Stimulated activated CD4-positive, alpha-beta T cell treated with anti-CD3 and anti-CD28 coated beads, Interleukin-15, amount 100 ng/mL, for 1 hour (primary cell): ENCODE results near the gene TEX30.
"Not testable (repeated sequence)": the region's sequence is repeated elsewhere in the genome, so short reads cannot be mapped to it uniquely, and the experiment has no call there.

Experiments
- DNase-seq, 2 donors: peaks; one replicate each; pipeline ENCODE4 v3.0.0-alpha.2; 2020; ENCODE audit warnings: low read depth in 1 of 2, low spot score in 1 of 2

The TEX30 gene

GRCh38 chr13:102773441-102774213 is at the start of gene TEX30:
Gene TEX30, minus strand, starts transcription at chr13:102773786. Its CDS starts 3,760 bp downstream, at chr13:102770026.
- DNase-seq: peak; percentile 80 to 83

GRCh38 chr13:102817907-102818306 is 44.3 kb upstream of the TEX30 start:
- DNase-seq: no peak

GRCh38 chr13:102817241-102817640 is 43.7 kb upstream of the TEX30 start:
- DNase-seq: no peak

GRCh38 chr13:102816708-102817107 is 43.1 kb upstream of the TEX30 start:
- no peak for DNase-seq

GRCh38 chr13:102815788-102816187 is 42.2 kb upstream of the TEX30 start:
- DNase-seq: no peak

GRCh38 chr13:102814793-102815192 is 41.2 kb upstream of the TEX30 start:
- DNase-seq: no peak

- no peak for DNase-seq
Observed at GRCh38 chr13:102814025-102814607, 40.5 kb upstream of the TEX30 start.

- DNase-seq: no peak
Observed at GRCh38 chr13:102812611-102813287, 39.2 kb upstream of the TEX30 start.

- no peak for DNase-seq
Observed at GRCh38 chr13:102807699-102808098, 34.1 kb upstream of the TEX30 start.

GRCh38 chr13:102805680-102806079 is 32.1 kb upstream of the TEX30 start:
- DNase-seq: no peak

GRCh38 chr13:102800145-102801041 is 26.8 kb upstream of the TEX30 start:
- DNase-seq: peak; percentile 67 to 78

GRCh38 chr13:102799426-102800144 is 26.0 kb upstream of the TEX30 start:
- DNase-seq: no peak

GRCh38 chr13:102798581-102799425 is 25.2 kb upstream of the TEX30 start, which contains the start of the genes BIVM and POGLUT2:
Gene BIVM, plus strand, starts transcription at chr13:102799119. Its CDS starts 8,149 bp downstream, at chr13:102807268.
Gene POGLUT2, minus strand, starts transcription at chr13:102798976. Its CDS starts 306 bp downstream, at chr13:102798670.
- DNase-seq: peak; percentile 11 to 58

- DNase-seq: no peak
Observed at GRCh38 chr13:102793611-102794355, 20.2 kb upstream of the TEX30 start.

- DNase-seq: no peak
Observed at GRCh38 chr13:102792396-102792795, 18.8 kb upstream of the TEX30 start.

- DNase-seq: no peak
Observed at GRCh38 chr13:102788683-102789082, 15.1 kb upstream of the TEX30 start.

GRCh38 chr13:102784483-102784882 is 10.9 kb upstream of the TEX30 start:
- DNase-seq: no peak

GRCh38 chr13:102781591-102781990 is 8.0 kb upstream of the TEX30 start:
- no peak for DNase-seq

GRCh38 chr13:102780656-102781055 is 7.1 kb upstream of the TEX30 start:
- DNase-seq: not testable (repeated sequence)
